ENCODE data around the gene CAP2.
A peak's percentile ranks its signal among the peaks of the same experiment; 100 is the strongest.
"Not testable (repeated sequence)": the region's sequence is repeated elsewhere in the genome, so short reads cannot be mapped to it uniquely, and the experiment has no call there.

Gene CAP2

GRCh38 chr6:17397764-17398194 is 4.4 kb downstream of the CAP2 start:
- no peaks in the 10 kb centered on the region for H3K27me3 ChIP-seq (replicated peaks; ENCODE audit: control insufficient read depth, insufficient read depth, low read length)
- H3K36me3 ChIP-seq (ENCODE audit: control insufficient read depth, insufficient read depth, low read length, severe bottlenecking): no peaks in the 10 kb centered on the region
- peaks cover 5% of the 10 kb centered on the region for H3K4me1 ChIP-seq (ENCODE audit: control insufficient read depth, insufficient read depth, low read length)
- peak; percentile 61 for DNase-seq (ENCODE audit: low read depth)
- no peak overlapping the region for H3K4me3 ChIP-seq (ENCODE audit: low read length)
- H3K9ac ChIP-seq (ENCODE audit: low read length): no peak overlapping the region
- H3K9me3 ChIP-seq (ENCODE audit: control insufficient read depth, low read length): no peaks in the 10 kb centered on the region

GRCh38 chr6:17405181-17405943 is 12.0 kb downstream of the CAP2 start:
- H3K4me3 ChIP-seq (ENCODE audit: low read length); DNase-seq (ENCODE audit: low read depth); H3K9me3 ChIP-seq (ENCODE audit: control insufficient read depth, low read length); H3K36me3 ChIP-seq (ENCODE audit: control insufficient read depth, insufficient read depth, low read length, severe bottlenecking); H3K27me3 ChIP-seq (replicated peaks; ENCODE audit: control insufficient read depth, insufficient read depth, low read length); H3K4me1 ChIP-seq (ENCODE audit: control insufficient read depth, insufficient read depth, low read length); H3K9ac ChIP-seq (ENCODE audit: low read length): not testable (repeated sequence)

- DNase-seq (ENCODE audit: low read depth): no peak
- Histone ChIP-seq H3K9ac (ENCODE audit: low read length) (no peak overlapping the region), H3K27me3 (replicated peaks; ENCODE audit: control insufficient read depth, insufficient read depth, low read length) (no peaks in the 10 kb centered on the region), H3K4me3 (ENCODE audit: low read length) (no peak overlapping the region), H3K4me1 (ENCODE audit: control insufficient read depth, insufficient read depth, low read length) (no peaks in the 10 kb centered on the region), H3K36me3 (ENCODE audit: control insufficient read depth, insufficient read depth, low read length, severe bottlenecking) (no peaks in the 10 kb centered on the region), H3K9me3 (ENCODE audit: control insufficient read depth, low read length) (peaks cover 7% of the 10 kb centered on the region)
These were observed 12.5 kb downstream of the CAP2 start for GRCh38 chr6:17405944-17406245.

- Histone ChIP-seq H3K4me1 (ENCODE audit: control insufficient read depth, insufficient read depth, low read length) (no peaks in the 10 kb centered on the region), H3K9ac (ENCODE audit: low read length) (no peak overlapping the region), H3K4me3 (ENCODE audit: low read length) (no peak overlapping the region), H3K36me3 (ENCODE audit: control insufficient read depth, insufficient read depth, low read length, severe bottlenecking) (no peaks in the 10 kb centered on the region), H3K27me3 (replicated peaks; ENCODE audit: control insufficient read depth, insufficient read depth, low read length) (no peaks in the 10 kb centered on the region), H3K9me3 (ENCODE audit: control insufficient read depth, low read length) (peaks cover 7% of the 10 kb centered on the region)
- DNase-seq (ENCODE audit: low read depth): no peak
These were observed 14.7 kb downstream of the CAP2 start for GRCh38 chr6:17408081-17408480.

GRCh38 chr6:17410281-17410680 is 16.9 kb downstream of the CAP2 start:
- H3K9me3 ChIP-seq (ENCODE audit: control insufficient read depth, low read length): peaks cover 7% of the 10 kb centered on the region
- H3K27me3 ChIP-seq (replicated peaks; ENCODE audit: control insufficient read depth, insufficient read depth, low read length): no peaks in the 10 kb centered on the region
- H3K36me3 ChIP-seq (ENCODE audit: control insufficient read depth, insufficient read depth, low read length, severe bottlenecking): no peaks in the 10 kb centered on the region
- H3K4me1 ChIP-seq (ENCODE audit: control insufficient read depth, insufficient read depth, low read length): no peaks in the 10 kb centered on the region
- no peak overlapping the region for H3K4me3 ChIP-seq (ENCODE audit: low read length)
- DNase-seq (ENCODE audit: low read depth): no peak
- H3K9ac ChIP-seq (ENCODE audit: low read length): no peak overlapping the region

GRCh38 chr6:17413313-17413750 is 19.9 kb downstream of the CAP2 start:
- Histone ChIP-seq H3K4me1 (ENCODE audit: control insufficient read depth, insufficient read depth, low read length) (peaks cover 16% of the 10 kb centered on the region), H3K27me3 (replicated peaks; ENCODE audit: control insufficient read depth, insufficient read depth, low read length) (no peaks in the 10 kb centered on the region), H3K36me3 (ENCODE audit: control insufficient read depth, insufficient read depth, low read length, severe bottlenecking) (no peaks in the 10 kb centered on the region), H3K9ac (ENCODE audit: low read length) (no peak overlapping the region), H3K4me3 (ENCODE audit: low read length) (no peak overlapping the region), H3K9me3 (ENCODE audit: control insufficient read depth, low read length) (peaks cover 7% of the 10 kb centered on the region)
- DNase-seq (ENCODE audit: low read depth): peak; percentile 36

GRCh38 chr6:17414395-17414794 is 21.0 kb downstream of the CAP2 start:
- not testable (repeated sequence) for H3K27me3 ChIP-seq (replicated peaks; ENCODE audit: control insufficient read depth, insufficient read depth, low read length); H3K9ac ChIP-seq (ENCODE audit: low read length); H3K36me3 ChIP-seq (ENCODE audit: control insufficient read depth, insufficient read depth, low read length, severe bottlenecking); H3K4me3 ChIP-seq (ENCODE audit: low read length); DNase-seq (ENCODE audit: low read depth); H3K9me3 ChIP-seq (ENCODE audit: control insufficient read depth, low read length)
- peaks cover 25% of the 10 kb centered on the region for H3K4me1 ChIP-seq (ENCODE audit: control insufficient read depth, insufficient read depth, low read length)

- no peak for DNase-seq (ENCODE audit: low read depth)
- Histone ChIP-seq H3K9ac (ENCODE audit: low read length) (no peak overlapping the region), H3K4me1 (ENCODE audit: control insufficient read depth, insufficient read depth, low read length) (peaks cover 26% of the 10 kb centered on the region), H3K36me3 (ENCODE audit: control insufficient read depth, insufficient read depth, low read length, severe bottlenecking) (no peaks in the 10 kb centered on the region), H3K4me3 (ENCODE audit: low read length) (no peak overlapping the region), H3K27me3 (replicated peaks; ENCODE audit: control insufficient read depth, insufficient read depth, low read length) (no peaks in the 10 kb centered on the region), H3K9me3 (ENCODE audit: control insufficient read depth, low read length) (peaks cover 2% of the 10 kb centered on the region)
These were observed 21.9 kb downstream of the CAP2 start for GRCh38 chr6:17415321-17415720.

GRCh38 chr6:17416806-17417205 is 23.4 kb downstream of the CAP2 start:
- H3K27me3 ChIP-seq (replicated peaks; ENCODE audit: control insufficient read depth, insufficient read depth, low read length): no peaks in the 10 kb centered on the region
- H3K9me3 ChIP-seq (ENCODE audit: control insufficient read depth, low read length): no peaks in the 10 kb centered on the region
- H3K9ac ChIP-seq (ENCODE audit: low read length): no peak overlapping the region
- H3K36me3 ChIP-seq (ENCODE audit: control insufficient read depth, insufficient read depth, low read length, severe bottlenecking): no peaks in the 10 kb centered on the region
- peaks cover 26% of the 10 kb centered on the region for H3K4me1 ChIP-seq (ENCODE audit: control insufficient read depth, insufficient read depth, low read length)
- DNase-seq (ENCODE audit: low read depth): no peak
- no peak overlapping the region for H3K4me3 ChIP-seq (ENCODE audit: low read length)

- Histone ChIP-seq H3K9me3 (ENCODE audit: control insufficient read depth, low read length) (no peaks in the 10 kb centered on the region), H3K4me3 (ENCODE audit: low read length) (peak overlapping the region; percentile 64), H3K36me3 (ENCODE audit: control insufficient read depth, insufficient read depth, low read length, severe bottlenecking) (no peaks in the 10 kb centered on the region), H3K4me1 (ENCODE audit: control insufficient read depth, insufficient read depth, low read length) (peaks cover 26% of the 10 kb centered on the region), H3K27me3 (replicated peaks; ENCODE audit: control insufficient read depth, insufficient read depth, low read length) (no peaks in the 10 kb centered on the region), H3K9ac (ENCODE audit: low read length) (peak overlapping the region; percentile 70)
- DNase-seq (ENCODE audit: low read depth): peak; percentile 92
These were observed 24.4 kb downstream of the CAP2 start for GRCh38 chr6:17417817-17418216.

GRCh38 chr6:17418281-17419188 is 25.1 kb downstream of the CAP2 start:
- Histone ChIP-seq H3K27me3 (replicated peaks; ENCODE audit: control insufficient read depth, insufficient read depth, low read length) (no peaks in the 10 kb centered on the region), H3K4me3 (ENCODE audit: low read length) (peak overlapping the region; percentile 64), H3K36me3 (ENCODE audit: control insufficient read depth, insufficient read depth, low read length, severe bottlenecking) (no peaks in the 10 kb centered on the region), H3K9ac (ENCODE audit: low read length) (peak overlapping the region; percentile 70), H3K9me3 (ENCODE audit: control insufficient read depth, low read length) (no peaks in the 10 kb centered on the region), H3K4me1 (ENCODE audit: control insufficient read depth, insufficient read depth, low read length) (peaks cover 26% of the 10 kb centered on the region)
- DNase-seq (ENCODE audit: low read depth): peak; percentile 89
